K562 (cell line): Measurements from ENCODE around the gene PTPRR.

Experiments
- KLF16 ChIP-seq: IDR thresholded peaks from 2 replicates; pipeline ENCODE4 v1.6.1; 2016; ENCODE audit warnings: antibody characterized with exemption
- MBD1 ChIP-seq: fragments of 250-450 bp; sonication (Bioruptor Pico); IDR thresholded peaks from 2 replicates; pipeline ENCODE4 v1.8.0; 2022; ENCODE audit warnings: inconsistent platforms
- POLR2A ChIP-seq: fragments of 450-650 bp; conservative IDR thresholded peaks from 2 replicates; pipeline ENCODE4 v1.6.1; 2016
- RBM22 ChIP-seq: fragments of 200-400 bp; formaldehyde crosslinking; IDR thresholded peaks from 2 replicates; pipeline ENCODE4 v1.6.1; 2018; ENCODE audit warnings: low read length, low read depth; ENCODE audit not compliant: poor library complexity, severe bottlenecking

GRCh38 chr12:70686299-70686698 lies 234.2 kb downstream of the PTPRR start:
- TF ChIP-seq MBD1 (CRISPR knock-in tag) (no peak), RBM22 (no peak), KLF16 (no peak), POLR2A (no peak)
